Colon (tissue), 2 donors: ENCODE data around the gene TRMT112.
"Not testable (repeated sequence)": the region's sequence is repeated elsewhere in the genome, so short reads cannot be mapped to it uniquely, and the experiment has no call there.

Experiments
- FAIRE-seq: peaks from 2 replicates; lab custom pipeline; 2012; peaks lifted over from hg19 to GRCh38; lab: Jason Lieb, UNC
- donor health status: control.
- donor health status: control.

Gene TRMT112

DNA sequence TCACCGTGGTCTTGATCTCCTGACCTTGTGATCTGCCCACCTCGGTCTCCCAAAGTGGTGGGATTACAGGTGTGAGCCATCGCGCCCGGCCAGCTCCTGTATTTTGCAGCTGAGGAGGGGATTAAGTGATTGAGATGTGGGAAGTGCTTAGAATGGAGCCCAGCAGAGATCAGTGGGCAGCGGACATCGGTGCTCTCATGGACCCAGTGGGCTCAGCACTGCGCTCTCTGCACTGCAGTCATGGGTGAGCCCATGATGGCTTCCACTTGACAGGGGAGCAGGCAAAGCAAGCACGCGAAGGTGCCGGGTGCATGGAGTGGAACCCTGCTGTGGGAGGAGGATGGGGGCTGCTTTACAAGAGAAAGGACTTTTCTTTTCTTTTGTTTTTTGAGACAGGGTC lies 13.5 kb upstream of the TRMT112 start:
- FAIRE-seq: no peak

DNA sequence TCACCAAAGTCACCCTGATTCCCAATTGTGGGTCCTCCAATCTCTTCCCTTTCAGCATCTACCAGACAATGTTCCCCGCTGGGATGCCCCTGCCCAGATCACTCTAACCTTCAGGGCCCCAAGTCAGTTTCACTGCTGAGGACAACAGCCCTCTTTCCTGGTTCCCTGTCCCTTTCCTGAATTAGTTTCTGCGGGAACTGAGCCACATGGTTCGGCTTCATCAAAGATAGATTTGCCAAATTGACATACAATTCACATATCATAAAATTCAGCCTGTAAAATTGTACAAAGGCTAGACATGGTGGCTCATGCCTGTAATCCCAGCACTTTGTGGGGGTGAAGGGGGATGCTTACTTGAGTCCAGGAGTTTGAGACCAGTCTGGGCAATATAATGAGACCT lies 10.6 kb upstream of the TRMT112 start:
- FAIRE-seq: no peak

DNA sequence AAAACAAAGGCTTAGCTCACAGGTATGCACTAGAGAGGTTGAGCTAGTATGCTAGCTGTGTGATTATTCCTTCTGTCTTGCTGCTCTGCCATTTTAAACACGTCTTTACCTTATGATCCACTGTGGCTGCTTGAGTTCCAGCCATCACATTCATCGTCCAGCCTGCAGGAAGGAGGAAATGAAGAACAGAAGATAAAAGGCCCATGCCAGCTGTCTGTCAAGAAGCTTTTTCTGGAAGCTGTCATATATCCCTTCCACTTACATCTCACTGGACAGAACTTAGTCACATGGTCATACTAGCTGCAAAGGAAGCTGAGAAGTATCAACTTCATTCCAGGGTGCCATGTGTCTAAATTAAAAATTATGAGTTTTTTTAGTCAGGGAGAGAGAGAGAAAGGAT lies 10.0 kb upstream of the TRMT112 start:
- no peak for FAIRE-seq

DNA sequence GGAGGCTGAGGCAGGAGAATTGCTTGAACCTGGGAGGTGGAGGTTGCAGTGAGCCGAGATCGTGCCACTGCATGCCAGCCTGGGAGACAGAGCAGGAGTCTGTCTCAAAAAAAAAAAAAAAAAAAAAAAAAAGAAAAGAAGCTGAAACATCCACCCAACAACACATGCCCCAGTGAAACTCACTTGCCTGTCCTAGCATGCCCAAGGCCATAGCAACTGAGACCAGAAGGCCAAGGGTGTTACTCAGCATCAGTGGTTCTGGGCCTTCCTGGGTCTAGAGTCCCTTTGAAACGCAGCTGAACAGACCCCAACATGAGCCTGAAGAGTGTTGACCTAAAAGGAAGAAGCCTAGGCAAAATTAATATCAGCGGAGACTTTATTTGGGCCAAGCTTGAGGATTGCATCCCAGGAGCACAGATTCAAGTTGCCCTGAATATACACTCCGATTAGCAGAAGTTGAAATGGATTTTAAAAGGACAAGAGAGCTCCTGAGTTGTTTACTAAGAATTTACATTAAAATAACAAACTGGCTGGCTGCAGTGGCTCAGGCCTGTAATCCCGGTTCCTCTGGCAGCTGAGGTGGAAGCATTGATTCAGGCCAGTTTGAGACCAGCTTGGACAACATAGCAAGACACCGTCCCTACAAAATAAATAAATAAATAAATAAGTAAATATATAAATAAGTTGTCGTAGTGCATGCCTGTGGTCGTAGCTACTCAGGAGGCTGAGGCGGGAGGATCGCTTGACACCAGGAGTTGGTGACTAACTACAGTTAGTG lies 7.5 kb upstream of the TRMT112 start:
- FAIRE-seq: no peak

DNA sequence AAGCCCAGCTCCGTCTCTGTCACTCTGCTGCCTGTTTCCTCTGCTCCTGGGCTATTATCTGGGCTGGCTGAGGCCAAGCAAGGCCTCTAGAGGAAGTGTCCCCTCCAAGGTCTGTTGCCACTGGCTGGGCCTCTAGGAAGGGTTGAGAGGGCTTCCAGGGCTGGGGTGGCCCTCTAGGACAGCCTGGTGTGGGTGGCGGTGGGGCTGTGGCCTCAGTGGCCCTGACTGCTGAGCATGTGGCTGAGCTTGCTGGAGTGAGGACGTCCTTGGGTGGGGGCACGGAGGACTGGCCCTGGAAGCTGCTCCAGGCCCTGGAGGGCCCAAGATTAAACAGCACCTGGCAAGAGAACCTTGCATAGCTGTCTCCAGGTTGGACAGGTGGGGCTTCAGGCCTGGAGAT lies 6.6 kb upstream of the TRMT112 start:
- not testable (repeated sequence) for FAIRE-seq

DNA sequence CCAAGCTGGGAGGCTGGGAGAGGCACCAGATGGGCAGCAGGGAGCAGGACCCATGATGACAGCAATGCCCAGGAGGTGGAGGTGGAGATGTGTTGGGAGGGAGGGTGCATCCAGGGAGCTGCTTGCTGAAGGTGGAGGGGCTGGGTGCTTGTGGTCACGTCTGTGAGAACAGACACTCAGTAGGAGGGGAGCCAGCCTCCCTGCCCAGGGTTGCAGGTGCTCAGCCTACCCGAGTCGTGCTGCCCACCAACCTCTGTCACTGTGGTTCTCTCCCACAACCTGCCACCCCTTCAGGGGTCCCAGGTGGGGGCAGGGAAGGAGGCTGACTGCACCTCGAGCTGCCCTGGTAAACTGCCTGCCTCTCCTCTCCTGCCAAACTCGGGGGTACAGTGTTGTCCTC lies 6.0 kb upstream of the TRMT112 start:
- no peak for FAIRE-seq

DNA sequence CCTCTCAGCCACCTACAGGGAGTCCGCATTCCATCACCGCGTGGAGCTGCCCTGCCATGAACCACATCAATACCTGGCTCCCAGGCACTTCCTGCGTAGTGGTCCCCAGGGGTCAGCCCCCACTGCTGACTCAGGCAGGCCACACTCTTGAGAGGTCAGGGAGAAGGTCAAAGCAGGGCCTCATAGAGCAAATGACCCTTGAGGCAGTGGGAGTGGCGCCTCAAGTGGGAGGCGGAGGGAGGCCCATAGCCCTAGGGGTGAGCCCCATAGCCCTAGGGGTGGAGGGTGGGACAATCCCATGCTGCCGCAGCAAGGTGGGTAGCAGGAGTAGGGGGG lies 5.5 kb upstream of the TRMT112 start:
- FAIRE-seq: no peak

DNA sequence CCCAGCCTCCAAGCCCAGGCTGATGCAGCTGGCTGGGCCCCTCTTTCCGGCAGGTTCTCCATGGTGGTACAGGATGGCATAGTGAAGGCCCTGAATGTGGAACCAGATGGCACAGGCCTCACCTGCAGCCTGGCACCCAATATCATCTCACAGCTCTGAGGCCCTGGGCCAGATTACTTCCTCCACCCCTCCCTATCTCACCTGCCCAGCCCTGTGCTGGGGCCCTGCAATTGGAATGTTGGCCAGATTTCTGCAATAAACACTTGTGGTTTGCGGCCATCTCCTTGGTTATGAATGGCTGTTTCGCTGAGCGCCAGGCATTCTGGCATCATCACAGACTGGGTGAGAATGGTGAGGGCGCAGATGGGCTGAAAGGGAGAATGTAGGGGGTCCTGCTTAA lies 4.2 kb upstream of the TRMT112 start:
- no peak for FAIRE-seq

DNA sequence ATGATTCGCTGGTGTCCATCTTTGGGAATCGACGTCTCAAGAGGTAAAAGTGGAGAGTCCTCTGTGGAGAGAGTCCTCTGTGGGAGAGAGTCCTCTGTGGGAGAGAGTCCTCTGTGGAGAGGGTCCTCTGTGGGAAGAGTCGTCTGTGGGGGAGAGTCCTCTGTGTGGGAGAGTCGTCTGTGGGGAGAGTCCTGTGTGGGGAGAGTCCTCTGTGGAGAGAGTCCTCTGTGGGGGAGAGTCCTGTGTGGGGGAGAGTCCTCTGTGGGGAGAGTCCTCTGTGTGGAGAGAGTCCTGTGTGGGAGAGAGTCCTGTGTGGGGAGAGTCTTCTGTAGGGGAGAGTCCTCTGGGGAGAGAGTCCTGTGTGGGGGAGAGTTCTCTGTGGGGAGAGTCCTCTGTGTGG lies 3.7 kb upstream of the TRMT112 start:
- FAIRE-seq: no peak

DNA sequence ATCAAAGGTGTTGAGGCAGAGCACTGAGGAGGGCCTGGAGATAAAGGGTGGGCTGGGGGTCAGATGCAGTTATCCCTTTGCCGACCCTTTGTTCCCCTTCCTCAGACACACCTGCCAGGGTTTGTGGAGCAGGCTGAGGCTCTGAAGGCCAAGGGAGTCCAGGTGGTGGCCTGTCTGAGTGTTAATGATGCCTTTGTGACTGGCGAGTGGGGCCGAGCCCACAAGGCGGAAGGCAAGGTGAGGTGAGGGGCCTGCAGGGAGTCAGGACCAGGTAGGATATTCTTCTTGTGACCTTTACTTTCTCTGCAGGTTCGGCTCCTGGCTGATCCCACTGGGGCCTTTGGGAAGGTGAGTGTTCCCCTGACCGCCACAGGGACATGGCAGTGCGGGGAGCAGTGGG lies 3.2 kb upstream of the TRMT112 start:
- FAIRE-seq: no peak

DNA sequence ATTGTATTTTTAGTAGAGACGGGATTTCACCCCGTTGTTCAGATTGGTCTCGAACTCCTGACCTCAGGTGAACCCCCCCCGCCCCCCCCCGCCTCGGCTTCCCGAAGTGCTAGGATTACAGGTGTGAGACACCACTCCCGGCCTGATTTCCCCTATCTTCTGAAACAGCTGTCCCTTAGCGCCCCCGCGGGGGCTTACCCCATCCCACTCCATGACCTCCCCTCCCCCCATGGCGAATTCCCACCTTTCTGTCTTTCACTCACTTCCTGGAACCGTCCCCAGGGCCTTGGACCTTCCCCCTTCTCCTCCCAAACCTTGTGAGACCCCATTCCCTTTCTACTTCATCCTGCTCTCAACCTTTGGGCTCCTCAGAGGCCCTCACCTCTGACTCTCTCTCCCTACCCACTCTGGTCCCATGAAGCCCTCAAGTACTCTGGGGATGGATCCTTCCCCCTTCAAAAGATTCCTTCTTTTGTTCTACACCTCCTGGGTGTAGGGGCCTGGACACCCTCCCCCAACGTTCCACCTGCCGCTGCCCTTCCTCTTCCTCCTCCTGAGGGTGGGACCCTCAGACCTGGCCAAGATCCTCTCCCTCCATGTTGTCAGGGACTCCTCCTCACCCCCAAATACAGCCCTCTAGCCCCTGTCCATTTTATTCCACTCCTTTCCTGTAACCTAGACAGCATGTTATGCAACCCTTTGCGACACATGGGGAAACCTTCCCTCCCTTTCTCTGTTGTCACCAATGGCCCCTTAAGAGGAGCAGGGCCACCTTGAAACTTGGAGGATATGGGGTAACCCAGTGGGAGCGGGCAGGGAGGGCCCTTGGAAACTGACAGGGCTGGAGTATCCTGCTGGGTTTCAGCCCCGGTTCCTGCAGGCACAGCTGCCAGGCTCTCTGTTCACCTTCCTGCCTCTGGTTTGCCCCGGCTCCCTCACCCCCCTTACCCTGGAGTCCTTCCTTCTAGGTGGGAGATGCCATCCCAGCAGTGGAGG lies 1.7 kb upstream of the TRMT112 start:
- no peak for FAIRE-seq

DNA sequence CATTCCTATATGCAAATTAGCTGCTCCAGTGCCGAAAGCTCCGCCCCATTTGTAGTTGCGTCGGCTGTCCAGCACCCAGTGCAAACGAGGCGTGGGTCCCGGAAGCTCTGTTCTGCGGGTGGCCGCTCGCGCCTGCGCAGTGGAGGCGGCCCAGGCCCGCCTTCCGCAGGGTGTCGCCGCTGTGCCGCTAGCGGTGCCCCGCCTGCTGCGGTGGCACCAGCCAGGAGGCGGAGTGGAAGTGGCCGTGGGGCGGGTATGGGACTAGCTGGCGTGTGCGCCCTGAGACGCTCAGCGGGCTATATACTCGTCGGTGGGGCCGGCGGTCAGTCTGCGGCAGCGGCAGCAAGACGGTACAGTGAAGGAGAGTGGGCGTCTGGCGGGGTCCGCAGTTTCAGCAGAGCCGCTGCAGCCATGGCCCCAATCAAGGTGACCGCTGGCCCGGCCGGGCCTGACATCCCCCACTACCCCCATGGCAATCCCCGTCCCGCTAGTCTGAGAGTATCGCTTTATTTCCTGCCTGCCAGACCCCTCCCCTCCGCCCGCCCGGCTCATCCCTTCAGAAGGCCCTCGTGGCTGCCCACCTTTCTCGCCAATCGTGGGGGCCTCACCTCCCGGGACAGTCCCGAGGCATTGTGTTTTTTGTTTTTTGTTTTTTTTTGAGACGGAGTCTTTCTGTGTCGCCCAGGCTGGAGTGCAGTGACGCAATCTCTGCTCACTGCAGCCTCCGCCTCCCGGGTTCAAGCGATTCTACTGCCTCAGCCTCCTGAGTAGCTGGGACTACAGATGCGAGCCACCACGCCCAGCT lies 804 bp upstream of the TRMT112 start, which contains the start of gene PRDX5:
Gene PRDX5, plus strand, starts transcription at position 161 of the 805 bp plus-strand sequence. Its CDS starts 95 bp downstream, at position 256.
- FAIRE-seq: no peak

DNA sequence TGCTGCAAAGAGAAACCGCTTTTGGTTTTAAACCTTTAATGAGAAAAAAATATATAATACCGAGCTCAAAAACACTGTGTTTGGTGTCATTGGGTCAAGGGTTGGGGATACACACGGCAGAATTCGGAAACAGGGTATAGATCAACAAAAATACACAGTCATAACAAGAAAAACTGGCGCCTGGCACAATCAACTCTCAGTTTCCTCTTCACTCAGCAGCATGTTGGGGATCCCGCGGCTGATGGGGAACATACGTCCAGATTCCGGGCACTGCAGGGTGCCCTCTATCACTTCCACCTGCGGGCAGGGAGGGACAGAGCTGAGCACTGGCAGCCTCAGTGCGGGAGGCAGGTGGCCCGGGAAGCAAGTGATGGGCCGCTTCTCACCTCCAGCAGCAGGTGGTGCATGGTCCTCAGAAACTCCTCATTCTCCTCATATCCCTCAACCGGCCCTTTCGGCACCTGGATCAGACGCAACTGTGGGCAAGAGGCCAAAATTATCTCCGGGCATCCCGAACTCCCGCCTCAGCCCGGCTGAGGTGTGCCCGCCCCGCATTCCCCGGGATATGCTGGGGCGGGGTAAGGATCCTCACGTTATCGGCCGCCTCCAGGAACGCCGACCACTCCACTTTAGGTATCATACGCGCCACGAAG lies 561 bp downstream of the TRMT112 start:
- FAIRE-seq: no peak

DNA sequence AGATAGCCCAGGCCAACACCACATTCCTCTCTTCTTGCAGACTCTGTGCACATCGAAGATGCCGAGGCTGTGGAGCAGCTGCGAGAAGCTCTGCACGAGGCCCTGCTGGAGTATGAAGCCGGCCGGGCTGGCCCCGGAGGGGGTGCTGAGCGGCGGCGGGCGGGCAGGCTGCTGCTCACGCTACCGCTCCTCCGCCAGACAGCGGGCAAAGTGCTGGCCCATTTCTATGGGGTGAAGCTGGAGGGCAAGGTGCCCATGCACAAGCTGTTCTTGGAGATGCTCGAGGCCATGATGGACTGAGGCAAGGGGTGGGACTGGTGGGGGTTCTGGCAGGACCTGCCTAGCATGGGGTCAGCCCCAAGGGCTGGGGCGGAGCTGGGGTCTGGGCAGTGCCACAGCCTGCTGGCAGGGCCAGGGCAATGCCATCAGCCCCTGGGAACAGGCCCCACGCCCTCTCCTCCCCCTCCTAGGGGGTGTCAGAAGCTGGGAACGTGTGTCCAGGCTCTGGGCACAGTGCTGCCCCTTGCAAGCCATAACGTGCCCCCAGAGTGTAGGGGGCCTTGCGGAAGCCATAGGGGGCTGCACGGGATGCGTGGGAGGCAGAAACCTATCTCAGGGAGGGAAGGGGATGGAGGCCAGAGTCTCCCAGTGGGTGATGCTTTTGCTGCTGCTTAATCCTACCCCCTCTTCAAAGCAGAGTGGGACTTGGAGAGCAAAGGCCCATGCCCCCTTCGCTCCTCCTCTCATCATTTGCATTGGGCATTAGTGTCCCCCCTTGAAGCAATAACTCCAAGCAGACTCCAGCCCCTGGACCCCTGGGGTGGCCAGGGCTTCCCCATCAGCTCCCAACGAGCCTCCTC lies 1.5 kb downstream of the TRMT112 start:
- FAIRE-seq: not testable (repeated sequence)

DNA sequence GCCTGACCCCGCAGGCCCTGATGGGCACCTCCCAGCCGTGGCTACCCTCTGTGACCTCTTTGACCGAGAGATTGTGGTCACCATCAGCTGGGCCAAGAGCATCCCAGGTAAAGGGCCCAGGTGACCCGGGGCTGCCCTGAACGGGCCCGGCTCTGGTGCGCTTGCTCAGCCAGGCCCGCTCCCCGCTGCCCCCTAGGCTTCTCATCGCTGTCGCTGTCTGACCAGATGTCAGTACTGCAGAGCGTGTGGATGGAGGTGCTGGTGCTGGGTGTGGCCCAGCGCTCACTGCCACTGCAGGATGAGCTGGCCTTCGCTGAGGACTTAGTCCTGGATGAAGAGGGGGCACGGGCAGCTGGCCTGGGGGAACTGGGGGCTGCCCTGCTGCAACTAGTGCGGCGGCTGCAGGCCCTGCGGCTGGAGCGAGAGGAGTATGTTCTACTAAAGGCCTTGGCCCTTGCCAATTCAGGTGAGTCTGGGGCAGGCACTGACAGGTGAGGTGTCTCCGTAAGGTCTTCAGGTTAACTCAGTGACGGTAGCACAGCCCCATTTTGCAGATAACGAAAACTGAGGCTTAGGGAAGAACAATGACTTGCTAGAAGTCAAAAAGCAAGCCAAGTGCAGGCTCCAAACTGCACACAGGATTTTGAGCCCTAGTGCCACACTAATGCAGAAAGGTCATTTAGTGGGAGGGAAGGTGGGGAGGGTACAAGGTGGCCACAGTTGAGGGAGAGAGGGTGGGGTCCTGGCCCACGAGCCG lies 2.4 kb downstream of the TRMT112 start:
- no peak for FAIRE-seq

DNA sequence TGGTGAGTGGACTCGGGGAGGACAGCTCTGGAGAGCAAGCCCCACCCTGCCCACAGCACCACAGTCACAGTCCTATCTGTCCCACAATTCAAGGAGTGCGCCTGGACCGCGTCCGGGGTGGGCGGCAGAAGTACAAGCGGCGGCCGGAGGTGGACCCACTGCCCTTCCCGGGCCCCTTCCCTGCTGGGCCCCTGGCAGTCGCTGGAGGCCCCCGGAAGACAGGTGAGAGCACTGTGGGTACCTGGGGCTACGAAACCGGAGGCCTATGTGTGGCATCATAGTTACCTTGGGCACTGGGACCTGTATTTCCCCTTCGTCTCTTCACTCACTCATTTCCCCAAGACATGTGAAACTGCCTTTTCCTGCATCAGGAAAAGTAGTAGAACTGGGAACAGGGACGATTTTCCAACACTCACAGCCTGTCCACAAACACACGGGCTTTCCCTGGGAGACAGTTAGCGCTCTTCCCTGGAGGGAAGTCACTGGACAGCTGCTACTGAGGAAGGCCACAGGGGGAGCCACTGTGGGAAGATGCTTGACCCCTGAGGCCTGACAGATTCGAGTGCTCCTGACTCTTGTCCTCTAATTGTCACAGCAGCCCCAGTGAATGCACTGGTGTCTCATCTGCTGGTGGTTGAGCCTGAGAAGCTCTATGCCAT lies 3.1 kb downstream of the TRMT112 start:
- FAIRE-seq: no peak

DNA sequence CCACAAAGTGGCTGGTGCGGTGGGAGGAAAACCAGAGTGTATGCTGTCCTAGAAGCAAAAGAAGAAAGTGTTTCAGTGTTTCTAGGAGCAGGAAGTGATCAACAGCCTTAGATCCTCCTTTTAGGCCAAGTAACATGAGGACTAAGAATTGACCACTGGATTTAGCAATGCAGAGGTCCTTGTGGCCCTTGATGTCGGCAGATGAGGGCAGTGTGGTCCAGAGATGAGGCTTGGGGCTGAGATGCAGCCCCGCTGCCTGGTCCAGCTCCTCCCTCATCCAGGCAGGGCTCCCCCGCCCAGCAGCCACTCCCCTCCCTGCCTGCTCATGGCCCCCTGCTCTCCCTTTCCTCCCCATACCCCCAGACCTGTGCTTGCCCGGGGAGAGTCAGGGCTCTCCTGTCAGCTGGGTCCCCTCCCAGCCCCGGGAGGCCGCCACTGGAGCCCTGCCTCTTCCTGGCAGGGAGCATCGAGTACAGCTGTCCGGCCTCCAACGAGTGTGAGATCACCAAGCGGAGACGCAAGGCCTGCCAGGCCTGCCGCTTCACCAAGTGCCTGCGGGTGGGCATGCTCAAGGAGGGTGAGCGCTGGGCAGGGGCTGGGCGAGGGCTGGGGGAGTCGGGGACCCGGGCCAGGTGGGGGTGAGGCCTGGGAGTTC lies 3.7 kb downstream of the TRMT112 start:
- no peak for FAIRE-seq

DNA sequence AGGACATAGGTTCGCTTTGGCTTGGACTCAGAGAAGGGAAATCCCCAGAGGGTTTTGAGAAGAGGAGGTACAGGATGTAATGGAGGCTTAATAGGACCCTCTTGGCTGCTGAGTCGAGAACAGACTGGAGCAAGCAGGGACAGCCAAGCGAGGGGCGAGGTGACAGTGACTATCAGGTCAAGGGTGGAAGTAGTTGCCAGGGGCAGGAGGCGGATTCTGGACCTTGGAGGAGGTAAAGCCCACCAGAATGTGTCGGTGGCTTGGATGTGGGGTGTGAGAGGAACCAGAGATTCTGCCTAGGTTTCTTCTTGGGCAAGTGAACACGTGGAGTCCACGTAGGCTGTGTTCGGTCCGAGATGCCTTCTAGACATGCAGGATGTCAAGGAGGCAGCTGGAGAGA lies 4.4 kb downstream of the TRMT112 start:
- FAIRE-seq: no peak

DNA sequence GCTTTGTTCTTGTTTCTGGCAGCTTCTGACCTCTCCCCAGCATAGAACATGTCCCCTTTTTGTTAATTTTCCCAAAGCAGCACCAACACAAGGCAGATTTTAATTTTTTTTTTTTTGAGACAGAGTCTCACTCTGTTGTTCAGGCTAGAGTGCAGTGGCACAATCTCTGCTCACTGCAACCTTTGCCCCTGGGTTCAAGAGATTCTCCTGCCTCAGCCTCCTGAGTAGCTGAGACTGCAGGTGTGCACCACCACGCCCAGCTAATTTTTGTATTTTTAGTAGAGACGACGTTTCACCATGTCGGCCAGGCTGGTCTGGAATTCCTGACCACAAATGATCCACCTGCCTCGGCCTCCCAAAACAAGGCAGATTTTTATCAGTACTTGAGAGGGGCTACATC lies 9.6 kb downstream of the TRMT112 start:
- FAIRE-seq: not testable (repeated sequence)
